Body of pancreas (tissue), 4 donors: Measurements from ENCODE around the gene CAPN5.

ENCODE experiments used
- POLR2A ChIP-seq, 3 donors: fragments of 450-650 bp; IDR thresholded peaks; one replicate each; pipeline ENCODE4 v1.6.1; 2016; ENCODE audit warnings: antibody characterized with exemption in 3 of 3, mild to moderate bottlenecking in 2 of 3
- TF ChIP-seq, protein P1 (sequence below), 7 experiments: fragments of 450-650 bp in 4 of 7; fragments of 200-600 bp in 3 of 7; sonication (generic) in 3 of 7; IDR thresholded peaks; one replicate each; pipeline ENCODE4 v1.5.1; 2016 to 2019; ENCODE audit warnings: antibody characterized with exemption in 7 of 7

DNA sequence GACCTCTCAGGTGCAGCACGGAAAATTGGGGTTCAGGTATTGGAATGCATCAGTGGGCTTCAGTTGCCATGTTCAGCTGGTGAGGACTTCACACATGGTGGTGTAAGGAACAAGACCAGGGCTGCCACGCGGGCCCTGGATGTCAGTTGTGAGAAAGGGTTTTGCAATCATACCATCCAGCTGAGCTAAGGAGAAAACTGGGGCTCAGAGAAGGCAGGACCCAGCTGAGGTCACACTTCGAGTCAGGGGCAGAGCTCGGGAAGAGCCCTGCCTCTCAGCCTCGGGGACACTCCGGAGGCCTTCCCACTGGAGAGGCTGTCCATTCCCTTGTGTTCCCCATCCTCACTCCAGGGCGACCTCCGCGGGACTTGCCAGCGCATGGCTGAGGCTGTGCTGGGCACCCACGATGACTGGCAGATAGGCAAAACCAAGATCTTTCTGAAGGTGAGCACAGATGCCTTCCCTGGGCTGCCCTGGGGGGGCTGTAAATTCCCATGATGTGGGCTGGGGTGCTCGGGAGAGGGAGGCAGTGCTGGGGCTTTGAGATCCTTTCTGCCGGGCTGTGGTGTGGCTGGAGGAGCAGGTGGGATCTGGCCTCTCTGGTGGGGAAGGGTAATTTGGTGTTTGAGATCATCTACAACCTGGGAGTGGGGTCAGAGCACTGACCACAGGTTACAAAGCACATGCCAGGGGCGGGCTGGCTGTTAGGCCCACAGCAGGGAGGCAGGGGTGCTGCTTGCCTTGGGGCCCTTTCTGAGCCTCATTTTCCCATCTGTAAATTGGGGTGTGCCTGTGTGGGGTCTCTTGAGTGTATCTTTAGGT lies 108.5 kb downstream of the CAPN5 start:
- TF ChIP-seq, protein P1, sequence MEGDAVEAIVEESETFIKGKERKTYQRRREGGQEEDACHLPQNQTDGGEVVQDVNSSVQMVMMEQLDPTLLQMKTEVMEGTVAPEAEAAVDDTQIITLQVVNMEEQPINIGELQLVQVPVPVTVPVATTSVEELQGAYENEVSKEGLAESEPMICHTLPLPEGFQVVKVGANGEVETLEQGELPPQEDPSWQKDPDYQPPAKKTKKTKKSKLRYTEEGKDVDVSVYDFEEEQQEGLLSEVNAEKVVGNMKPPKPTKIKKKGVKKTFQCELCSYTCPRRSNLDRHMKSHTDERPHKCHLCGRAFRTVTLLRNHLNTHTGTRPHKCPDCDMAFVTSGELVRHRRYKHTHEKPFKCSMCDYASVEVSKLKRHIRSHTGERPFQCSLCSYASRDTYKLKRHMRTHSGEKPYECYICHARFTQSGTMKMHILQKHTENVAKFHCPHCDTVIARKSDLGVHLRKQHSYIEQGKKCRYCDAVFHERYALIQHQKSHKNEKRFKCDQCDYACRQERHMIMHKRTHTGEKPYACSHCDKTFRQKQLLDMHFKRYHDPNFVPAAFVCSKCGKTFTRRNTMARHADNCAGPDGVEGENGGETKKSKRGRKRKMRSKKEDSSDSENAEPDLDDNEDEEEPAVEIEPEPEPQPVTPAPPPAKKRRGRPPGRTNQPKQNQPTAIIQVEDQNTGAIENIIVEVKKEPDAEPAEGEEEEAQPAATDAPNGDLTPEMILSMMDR (IDR thresholded peaks at IDR 0.05): no peak
- no peak for TF ChIP-seq POLR2A (IDR thresholded peaks at IDR 0.05)
